NCI-H1048 (cell line): Measurements from ENCODE around the gene RUSC1.
"Not testable (repeated sequence)": the region's sequence is repeated elsewhere in the genome, so short reads cannot be mapped to it uniquely, and the experiment has no call there.

Experiments
- DNase-seq: peaks from one replicate; lab custom pipeline; 2025; lab: John Stamatoyannopoulos, UW

The RUSC1 gene

GRCh38 chr1:155324037-155324716 is 3.5 kb downstream of the RUSC1 start:
- DNase-seq, result peak; percentile 95

GRCh38 chr1:155324717-155325602 is 4.3 kb downstream of the RUSC1 start:
- DNase-seq, result no peak

GRCh38 chr1:155325603-155325893 is 4.9 kb downstream of the RUSC1 start:
- DNase-seq, result no peak

- no peak for DNase-seq
These were observed 5.4 kb downstream of the RUSC1 start for GRCh38 chr1:155326020-155326526.

GRCh38 chr1:155326631-155327037 is 5.9 kb downstream of the RUSC1 start:
- no peak for DNase-seq

- no peak for DNase-seq
These were observed 7.3 kb downstream of the RUSC1 start for GRCh38 chr1:155327981-155328380.

GRCh38 chr1:155328856-155329255 is 8.2 kb downstream of the RUSC1 start:
- DNase-seq, result not testable (repeated sequence)

- DNase-seq, result no peak
These were observed 9.4 kb downstream of the RUSC1 start for GRCh38 chr1:155329980-155330598.

GRCh38 chr1:155334962-155335361 is 14.3 kb downstream of the RUSC1 start:
- DNase-seq, result no peak

GRCh38 chr1:155339515-155340097 is 18.9 kb downstream of the RUSC1 start:
- no peak for DNase-seq

- no peak for DNase-seq
These were observed 22.1 kb downstream of the RUSC1 start for GRCh38 chr1:155342842-155343241.

- no peak for DNase-seq
These were observed 31.9 kb downstream of the RUSC1 start for GRCh38 chr1:155352631-155353030.

GRCh38 chr1:155360051-155360450 is 39.4 kb downstream of the RUSC1 start:
- no peak for DNase-seq

GRCh38 chr1:155379180-155379579 is 58.5 kb downstream of the RUSC1 start:
- DNase-seq, result no peak

- no peak for DNase-seq
These were observed 59.0 kb downstream of the RUSC1 start for GRCh38 chr1:155379631-155380090.
